NCI-H524 treated with DMSO at 0.1 percent for 48 hours (cell line): ENCODE data around the gene PNMT.

Experiments used
- DNase-seq: peaks from one replicate; lab custom pipeline; 2025; lab: John Stamatoyannopoulos, UW

The PNMT gene

GRCh38 chr17:39667945-39668924, at the start of gene PNMT:
Gene PNMT, plus strand, starts transcription at chr17:39668453. Its CDS starts 23 bp downstream, at chr17:39668476.
- DNase-seq = no peak

- no peak for DNase-seq
These were observed 49.1 kb upstream of the PNMT start for GRCh38 chr17:39618956-39619785.

GRCh38 chr17:39619786-39620101, 48.5 kb upstream of the PNMT start:
- DNase-seq = no peak

- DNase-seq = no peak
These were observed 46.5 kb upstream of the PNMT start for GRCh38 chr17:39621523-39622379.

- DNase-seq = no peak
These were observed 45.8 kb upstream of the PNMT start for GRCh38 chr17:39622380-39623006.

GRCh38 chr17:39623356-39623950, 44.8 kb upstream of the PNMT start:
- no peak for DNase-seq

- DNase-seq = no peak
These were observed 43.9 kb upstream of the PNMT start for GRCh38 chr17:39624313-39624712.

- no peak for DNase-seq
These were observed 43.0 kb upstream of the PNMT start for GRCh38 chr17:39625198-39625785.

- DNase-seq = no peak
These were observed 41.8 kb upstream of the PNMT start, which contains the start of gene PPP1R1B for GRCh38 chr17:39626171-39627046. Gene PPP1R1B, plus strand, starts transcription at chr17:39626952. Its CDS starts 441 bp downstream, at chr17:39627393.

GRCh38 chr17:39627047-39627711, 41.1 kb upstream of the PNMT start:
- no peak for DNase-seq

GRCh38 chr17:39627712-39628516, 40.3 kb upstream of the PNMT start:
- no peak for DNase-seq

GRCh38 chr17:39628655-39629493, 39.4 kb upstream of the PNMT start:
- no peak for DNase-seq

GRCh38 chr17:39629494-39629880, 38.8 kb upstream of the PNMT start:
- DNase-seq = no peak

- DNase-seq = no peak
These were observed 38.4 kb upstream of the PNMT start for GRCh38 chr17:39629898-39630297.

- DNase-seq = no peak
These were observed 36.9 kb upstream of the PNMT start for GRCh38 chr17:39631403-39631802.

GRCh38 chr17:39632153-39632941, 35.9 kb upstream of the PNMT start:
- DNase-seq = no peak
